DMS153 treated with DMSO at 0.1 percent for 48 hours (cell line): ENCODE results near the gene EID2.

Experiments
- DNase-seq: peaks from one replicate; lab custom pipeline; 2025; ENCODE audit not compliant: unreplicated experiment; lab: John Stamatoyannopoulos, UW

The EID2 gene

DNA sequence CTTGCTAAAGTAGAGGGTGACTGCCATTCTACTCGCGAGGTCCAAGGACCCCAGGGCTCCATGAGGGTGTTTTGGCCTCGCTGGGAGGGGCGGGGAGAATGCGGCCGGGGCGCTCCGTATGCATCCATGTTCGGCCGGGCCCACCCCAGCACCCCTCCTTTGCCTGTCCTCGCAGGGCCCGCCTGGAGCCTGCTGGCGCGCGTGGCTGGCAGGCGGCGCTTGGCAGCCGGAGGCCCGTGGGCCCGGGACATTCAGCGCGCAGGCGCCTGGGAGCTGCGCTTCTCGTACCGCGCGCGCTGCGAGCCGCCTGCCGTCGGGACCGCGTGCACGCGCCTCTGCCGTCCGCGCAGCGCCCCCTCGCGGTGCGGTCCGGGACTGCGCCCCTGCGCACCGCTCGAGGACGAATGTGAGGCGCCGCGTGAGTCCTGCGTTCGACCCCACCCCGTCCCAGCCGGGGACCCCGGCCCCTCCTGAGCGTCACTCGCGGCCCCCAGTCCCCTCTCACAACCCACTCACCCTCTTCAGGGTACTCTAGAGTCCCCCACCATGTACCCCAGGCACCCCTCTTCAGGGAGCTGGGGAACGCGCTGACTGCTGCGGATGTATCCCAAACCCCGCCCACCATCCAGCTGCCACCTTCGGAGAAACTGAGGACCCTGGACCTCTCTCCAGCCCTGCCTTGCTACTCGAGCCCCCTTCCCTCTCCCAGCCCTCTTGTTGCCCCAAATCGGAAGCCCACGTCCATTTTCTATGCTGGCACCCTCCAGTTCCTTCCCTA is 37.1 kb downstream of the EID2 start:
- DNase-seq, result no peak

GRCh38 chr19:39501340-39501739 is 38.6 kb downstream of the EID2 start:
- DNase-seq, result no peak

DNA sequence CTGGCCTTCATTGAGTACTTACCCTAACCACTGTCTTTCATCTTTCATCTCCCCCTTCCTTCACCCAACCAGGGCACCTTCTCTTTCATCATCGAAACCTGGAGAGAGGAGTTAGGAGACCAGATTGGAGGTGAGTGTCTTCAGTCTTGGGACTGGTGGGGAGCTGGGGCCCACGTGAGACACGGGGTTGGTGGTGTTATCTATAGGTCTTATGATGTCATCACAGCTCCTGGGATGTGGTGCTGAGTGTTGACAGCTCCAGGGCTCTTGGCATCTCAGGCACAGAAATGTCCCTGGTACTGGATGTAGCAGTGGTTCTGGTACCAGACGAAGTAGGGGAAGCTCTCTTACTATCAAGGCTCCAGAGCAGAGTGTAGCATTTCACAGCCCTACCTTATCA is 39.4 kb downstream of the EID2 start:
- DNase-seq, result no peak

- DNase-seq, result no peak
Observed at GRCh38 chr19:39499932-39500331, 40.0 kb downstream of the EID2 start.

DNA sequence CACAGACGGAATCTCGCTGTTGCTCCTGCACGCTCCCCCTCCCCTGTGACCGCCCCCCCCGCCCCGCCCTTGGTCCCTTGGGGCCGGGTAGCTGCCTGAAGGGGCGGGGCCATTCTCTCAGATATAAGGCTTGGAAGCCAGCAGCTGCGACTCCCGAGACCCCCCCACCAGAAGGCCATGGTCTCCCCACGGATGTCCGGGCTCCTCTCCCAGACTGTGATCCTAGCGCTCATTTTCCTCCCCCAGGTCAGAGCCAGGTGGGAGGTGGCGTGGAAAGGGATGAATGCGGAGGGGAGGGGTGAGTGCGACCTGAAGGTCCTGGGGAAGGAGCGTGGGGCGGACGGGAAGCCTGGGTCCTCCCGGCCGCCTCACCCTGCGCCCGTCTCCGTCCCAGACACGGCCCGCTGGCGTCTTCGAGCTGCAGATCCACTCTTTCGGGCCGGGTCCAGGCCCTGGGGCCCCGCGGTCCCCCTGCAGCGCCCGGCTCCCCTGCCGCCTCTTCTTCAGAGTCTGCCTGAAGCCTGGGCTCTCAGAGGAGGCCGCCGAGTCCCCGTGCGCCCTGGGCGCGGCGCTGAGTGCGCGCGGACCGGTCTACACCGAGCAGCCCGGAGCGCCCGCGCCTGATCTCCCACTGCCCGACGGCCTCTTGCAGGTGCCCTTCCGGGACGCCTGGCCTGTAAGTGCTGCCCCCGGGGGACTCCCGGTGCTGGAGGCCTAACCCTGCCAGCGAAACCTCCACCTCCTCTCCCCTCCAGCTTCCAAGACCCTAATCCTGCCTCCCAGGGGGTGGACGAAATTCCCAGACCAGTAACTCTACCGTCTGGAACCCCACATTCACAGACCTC is 40.9 kb downstream of the EID2 start, which contains the start of gene DLL3:
Gene DLL3 (plus strand): TSS at position 150 of the 845 bp plus-strand sequence. CDS start 28 bp downstream, at position 178.
- peak; percentile 47 for DNase-seq

GRCh38 chr19:39497996-39498797 is 41.8 kb downstream of the EID2 start:
- DNase-seq, result peak; percentile 89

DNA sequence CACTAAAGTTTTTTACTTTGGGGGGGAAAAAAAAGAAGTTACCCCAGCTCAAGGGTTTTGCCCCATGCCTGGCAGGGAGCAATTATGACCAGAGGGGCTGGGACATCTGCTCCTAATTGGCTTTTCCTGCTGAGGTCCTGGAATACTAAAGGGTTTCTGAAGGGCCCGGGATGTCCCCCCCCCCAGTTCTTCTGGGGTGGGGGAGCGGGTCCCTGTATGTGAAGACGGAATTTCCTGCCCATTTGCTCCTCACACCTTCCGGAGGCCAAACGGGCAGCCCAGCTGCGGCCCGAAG is 42.3 kb downstream of the EID2 start:
- no peak for DNase-seq

- DNase-seq, result no peak
Observed at GRCh38 chr19:39496063-39496462, 43.9 kb downstream of the EID2 start.

DNA sequence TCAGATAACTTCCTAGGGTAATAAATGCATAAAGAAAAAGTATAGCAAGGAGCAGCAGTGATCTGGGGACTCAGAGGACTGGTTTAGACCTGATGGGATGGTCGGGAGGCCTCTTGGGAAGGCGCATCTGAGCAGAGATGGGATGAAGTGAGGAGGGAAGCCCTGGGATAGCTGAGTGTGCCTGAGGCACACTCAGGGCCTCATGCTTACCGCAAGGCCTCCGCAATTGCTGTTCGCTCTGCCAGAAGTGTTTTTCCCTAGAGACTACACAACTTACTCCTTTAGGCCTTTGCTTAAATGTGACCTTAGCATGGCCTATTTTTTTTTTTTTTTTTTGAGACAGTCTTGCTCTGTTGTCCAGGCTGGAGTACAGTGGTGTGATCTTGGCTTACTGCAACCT is 45.3 kb downstream of the EID2 start:
- DNase-seq, result no peak

- no peak for DNase-seq
Observed at GRCh38 chr19:39492788-39493187, 47.2 kb downstream of the EID2 start.

- no peak for DNase-seq
Observed at GRCh38 chr19:39492225-39492624, 47.7 kb downstream of the EID2 start.

DNA sequence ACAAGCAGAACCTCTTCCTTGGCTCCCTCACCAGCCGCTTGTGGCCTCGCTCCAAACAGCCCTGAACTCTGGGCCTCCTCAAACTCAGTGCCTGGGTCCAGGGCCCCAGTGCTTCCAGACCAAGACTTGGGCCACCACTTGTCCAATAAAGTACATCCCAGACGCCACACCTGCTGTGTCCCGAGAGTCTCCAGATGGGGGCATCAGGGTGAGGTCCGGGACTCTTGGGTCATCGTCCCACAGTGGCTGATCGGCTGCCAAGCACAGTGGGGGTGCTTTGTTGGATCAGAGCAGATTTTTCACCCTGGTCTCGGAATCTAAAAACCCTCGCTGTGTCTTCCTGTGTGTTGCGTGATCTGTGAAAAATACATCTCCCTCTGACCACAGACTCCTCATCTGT is 50.2 kb downstream of the EID2 start:
- no peak for DNase-seq
